Retina (tissue), 1 donor: Measurements from ENCODE around the gene ARHGEF5.
"Not testable (repeated sequence)": the region's sequence is repeated elsewhere in the genome, so short reads cannot be mapped to it uniquely, and the experiment has no call there.

Source experiments
- DNase-seq: peaks from one replicate; pipeline ENCODE4 v3.0.0-alpha.2; 2016

ARHGEF5 gene

DNA sequence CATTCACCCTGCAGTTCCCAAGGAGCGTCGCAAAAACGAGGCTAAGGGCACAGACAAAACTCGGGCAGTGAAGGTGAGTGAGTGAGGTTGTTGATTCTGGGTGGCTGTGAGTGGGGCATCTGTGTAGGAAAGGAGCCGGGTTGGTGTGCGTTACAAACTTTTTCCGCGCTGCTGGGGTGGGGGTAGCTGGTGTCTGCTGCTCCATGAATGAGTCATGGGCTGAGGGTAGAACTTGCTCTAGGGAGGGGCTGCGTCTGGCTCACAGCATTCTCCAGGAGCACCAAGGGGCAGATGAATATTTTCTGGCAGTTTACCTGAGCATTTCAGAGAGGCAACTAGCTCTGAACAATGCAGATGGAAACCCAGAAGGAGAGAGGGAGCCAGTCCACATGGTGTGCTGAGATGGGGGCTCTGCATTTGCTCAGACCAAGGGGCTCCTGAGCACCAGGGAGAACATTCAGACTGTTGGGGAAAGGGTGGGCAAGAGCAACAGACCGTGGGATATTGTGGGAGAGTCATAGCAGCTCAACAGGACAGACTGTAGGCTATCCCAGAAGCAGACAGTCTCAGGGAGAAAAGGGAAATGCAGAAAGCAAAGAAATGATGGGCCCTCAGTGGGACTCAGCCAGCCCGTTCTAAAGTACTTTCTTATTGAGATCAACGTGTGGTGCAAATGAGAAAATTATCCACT, 29.5 kb downstream of the ARHGEF5 start:
- no peak for DNase-seq

DNA sequence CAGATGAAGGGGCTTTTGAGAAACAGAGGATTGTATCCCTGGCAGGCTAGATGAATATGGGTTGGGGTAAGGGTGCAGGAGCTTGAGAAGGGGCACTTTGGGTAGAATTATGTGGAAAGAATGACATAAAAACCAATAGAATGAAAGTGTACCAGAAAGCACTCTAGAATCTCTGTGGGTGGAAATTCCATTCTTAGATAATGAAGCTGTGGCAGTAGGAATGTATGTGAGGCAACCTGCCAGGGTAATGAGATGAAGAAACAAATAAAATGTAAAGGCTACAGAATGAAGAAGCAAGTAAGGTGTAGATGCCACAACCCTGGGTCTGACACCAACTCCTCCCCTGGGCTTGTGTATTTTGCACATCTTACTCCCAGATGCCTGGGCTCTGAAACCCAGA, 31.5 kb downstream of the ARHGEF5 start:
- DNase-seq, result no peak

DNA sequence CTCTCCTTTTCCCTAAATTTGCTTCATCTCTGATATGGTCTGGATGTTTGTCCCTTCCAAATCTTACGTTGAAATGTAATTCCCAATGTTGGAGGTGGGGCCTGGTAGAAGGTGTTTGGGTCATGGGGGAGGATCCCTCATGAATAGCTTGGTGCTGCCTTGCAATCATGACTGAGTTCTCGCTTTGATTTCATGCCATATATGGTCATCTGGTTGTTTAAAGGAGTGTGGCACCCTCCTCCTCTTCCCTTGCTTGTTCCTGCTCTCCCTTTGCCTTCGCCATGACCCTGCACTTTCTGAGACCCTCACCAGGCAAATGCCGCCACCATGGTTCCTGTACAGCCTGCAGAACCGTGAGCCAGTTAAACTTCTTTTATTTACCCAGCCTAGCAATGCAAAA, 33.7 kb downstream of the ARHGEF5 start:
- no peak for DNase-seq

DNA sequence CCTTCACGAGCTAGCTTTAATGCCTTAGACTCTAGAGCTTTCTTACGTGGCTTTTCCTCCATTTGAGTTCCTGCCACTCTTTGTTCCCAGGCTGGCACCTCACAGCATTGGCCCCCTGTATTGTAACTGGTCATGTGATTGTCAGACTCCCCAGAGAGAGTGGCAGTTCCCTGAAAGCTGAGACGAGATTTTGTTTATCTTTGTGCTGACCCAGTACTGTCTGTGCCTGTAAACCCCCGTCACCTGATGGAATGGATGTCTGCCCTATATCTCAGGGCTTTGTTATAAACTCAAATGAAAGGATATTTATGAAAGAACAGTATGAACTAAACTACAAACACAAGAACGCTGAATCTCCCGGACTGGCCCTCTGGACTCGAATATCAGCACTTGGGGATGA, 35.3 kb downstream of the ARHGEF5 start:
- DNase-seq, result peak; percentile 34

DNA sequence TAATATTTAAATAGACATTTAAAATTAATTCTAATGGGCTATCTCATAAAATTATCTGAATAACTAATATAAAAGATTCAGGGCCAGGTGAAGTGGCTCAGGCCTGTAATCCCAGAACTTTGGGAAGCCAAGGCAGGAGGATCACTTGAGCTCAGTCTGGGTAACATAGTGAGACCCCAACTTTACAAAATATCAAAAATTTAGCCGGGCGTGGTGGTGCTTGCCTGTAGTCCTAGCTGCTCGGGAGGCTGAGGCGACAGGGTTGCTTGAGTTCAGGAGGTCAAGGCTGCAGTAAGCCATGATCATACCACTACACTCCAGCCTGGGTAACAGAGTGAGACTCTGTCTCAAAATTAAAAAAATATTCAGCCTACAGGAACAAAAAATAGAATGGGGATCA, 35.8 kb downstream of the ARHGEF5 start:
- peak; percentile 15 for DNase-seq

DNA sequence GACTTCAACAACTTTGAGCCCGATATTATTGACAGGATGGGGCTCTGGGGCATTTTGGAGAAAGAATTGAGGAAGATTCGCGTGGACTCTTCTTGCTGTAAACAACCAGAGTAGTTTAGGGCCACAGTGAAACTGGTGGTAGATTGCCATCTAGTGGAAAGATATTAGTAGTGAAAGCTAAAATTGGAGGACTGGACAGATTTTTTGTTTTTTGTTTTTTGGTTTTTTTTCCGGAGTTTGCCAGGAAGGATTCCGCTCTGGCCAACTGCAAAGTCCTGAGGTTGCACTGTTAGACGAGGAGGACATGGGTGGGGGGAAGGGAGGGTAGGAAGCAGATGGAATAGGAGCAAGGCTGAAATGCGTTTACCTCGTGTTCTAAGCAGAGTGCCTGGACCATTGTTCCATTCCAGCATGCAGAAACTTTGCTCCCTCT, 36.6 kb downstream of the ARHGEF5 start:
- DNase-seq, result peak; percentile 63

DNA sequence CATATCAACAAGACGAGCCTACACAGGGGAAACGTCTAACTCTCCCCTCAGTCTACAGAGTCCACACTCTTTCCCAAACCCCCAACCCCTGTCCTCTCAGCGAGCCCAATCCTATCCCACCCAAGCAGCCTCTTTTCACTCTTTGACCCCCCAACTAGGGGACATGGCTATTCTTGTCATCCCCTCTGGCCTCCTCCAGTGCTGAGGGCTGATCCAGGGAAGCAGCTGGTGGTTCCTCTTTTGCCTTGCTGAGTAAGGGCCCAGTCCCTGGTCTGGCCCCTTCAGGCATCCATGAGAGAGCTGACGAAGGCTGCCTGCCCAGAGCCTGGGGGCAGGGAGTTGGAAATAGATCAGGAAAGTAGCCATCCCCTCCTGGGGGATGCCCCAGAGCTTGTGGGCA, 41.9 kb downstream of the ARHGEF5 start:
- no peak for DNase-seq

DNA sequence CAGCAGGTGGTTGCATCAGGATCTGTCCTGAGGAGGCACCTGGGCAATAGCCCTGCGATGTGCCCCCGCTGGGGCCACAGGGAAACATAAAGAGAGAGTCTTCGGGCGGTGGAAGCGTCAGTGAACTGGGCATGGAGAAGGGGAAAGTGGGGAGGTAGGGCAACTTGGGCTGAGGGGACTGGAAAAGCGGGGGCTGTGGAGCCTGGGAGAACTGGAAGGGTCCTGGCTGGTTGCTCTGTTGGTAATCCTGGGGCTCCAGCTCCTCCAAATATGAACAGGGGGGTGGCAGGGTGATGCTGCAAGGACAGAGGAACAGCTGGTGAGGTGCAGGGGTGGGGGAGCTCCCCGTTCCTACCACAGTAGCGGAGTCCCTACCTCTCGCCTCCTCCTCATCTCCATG, 43.1 kb downstream of the ARHGEF5 start:
- DNase-seq, result no peak

DNA sequence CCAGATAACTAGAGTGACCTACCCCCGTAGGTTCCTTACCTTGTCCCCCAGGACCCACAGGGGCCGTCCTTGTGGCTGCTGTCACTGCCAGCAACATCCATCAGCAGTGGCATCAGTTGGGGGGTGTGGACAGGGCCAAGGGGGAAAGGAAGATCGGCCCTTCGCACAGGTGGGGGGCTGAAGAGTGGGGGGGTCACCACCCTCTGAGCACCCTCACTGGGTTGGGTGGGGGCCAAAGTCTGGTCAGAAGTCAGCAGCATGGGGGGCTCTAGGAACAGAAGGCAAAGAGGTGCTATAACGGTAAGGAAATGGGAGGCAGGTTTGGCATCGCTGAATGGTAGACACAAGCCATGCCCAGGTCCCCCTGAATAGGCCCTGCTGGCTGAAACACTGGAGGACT, 43.7 kb downstream of the ARHGEF5 start:
- no peak for DNase-seq

DNA sequence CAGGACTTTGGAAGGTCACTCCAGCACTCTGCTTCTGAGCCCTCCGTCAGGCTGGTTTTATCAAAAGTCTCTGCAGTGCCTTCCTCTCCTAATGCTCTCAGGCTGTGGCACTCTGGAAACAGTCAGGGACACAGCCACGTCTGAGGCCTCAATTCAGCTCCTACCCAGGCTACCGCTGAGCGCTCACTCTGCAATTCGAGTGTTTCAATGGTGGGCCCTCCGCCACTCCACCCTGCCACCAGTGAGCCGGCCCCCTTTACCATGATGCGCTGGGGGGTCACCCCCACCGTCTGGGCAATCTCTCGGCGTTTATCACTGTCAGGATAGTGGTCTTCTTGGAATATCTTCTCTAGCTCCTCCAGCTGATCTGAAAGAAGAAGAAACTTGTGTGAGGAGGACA, 44.7 kb downstream of the ARHGEF5 start:
- no peak for DNase-seq

DNA sequence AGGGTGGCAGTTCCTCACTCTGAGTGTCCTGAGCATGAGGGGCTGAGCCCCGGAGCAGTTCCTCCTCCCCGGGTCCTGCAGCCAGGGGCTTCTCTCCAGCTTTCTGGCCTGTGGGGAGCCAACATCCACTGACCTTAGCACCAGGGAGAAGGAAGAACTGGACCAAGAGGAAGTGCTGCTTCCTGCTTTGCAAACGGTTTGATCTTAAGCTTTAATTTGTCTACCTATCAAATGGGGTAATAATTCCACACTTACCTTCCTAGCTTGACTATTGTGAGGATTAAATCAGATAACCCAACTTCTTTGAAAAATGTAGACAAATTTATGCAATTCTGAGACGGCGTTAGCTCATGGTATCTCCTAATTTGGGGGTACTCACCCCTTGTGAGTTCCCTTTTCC, 46.3 kb downstream of the ARHGEF5 start:
- DNase-seq, result no peak

DNA sequence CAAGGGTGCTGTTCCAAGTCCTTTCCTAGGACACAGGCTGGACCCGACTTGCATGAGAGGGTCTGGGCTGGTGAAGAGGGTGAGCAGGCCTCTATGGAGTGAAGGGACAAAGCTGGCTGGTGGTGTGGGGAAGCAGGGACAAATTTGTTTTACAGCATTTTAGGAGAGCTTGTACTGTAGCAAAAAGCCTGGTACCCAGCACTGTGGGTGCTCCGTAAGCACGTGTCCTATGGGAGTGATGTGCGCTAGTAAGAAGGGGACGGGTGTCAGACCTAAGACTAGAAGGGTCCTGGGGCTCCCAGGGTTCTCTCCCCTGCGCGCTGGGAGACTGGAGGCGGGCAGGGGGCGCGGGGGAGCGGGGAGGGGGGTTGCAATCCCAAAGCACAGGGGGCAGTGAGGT, 47.9 kb downstream of the ARHGEF5 start:
- DNase-seq, result no peak

DNA sequence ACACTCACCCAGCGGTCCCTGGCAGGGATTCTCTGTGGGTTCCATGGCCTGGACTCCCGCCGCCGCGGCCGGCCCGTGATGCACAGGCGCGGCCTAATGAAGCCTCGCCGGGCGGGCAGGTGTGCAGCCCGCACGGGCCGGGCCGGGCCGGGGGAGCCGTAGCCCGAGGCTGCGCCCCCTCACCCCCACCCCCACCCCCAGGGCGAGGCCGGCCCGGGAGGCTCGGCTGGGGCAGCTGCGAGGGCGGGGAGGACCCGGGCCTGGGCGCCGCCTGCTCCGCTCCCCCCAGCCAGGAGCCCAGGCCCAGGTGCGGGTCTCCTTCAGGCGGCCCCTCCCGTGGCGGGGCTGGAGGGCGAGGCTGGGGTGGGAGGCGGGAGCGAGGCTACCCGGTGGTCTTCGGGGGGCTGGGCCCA, 48.5 kb downstream of the ARHGEF5 start, which contains the start of gene NOBOX:
TSS of gene NOBOX (minus strand) at position 45 of the 413 bp plus-strand sequence.
- no peak for DNase-seq

DNA sequence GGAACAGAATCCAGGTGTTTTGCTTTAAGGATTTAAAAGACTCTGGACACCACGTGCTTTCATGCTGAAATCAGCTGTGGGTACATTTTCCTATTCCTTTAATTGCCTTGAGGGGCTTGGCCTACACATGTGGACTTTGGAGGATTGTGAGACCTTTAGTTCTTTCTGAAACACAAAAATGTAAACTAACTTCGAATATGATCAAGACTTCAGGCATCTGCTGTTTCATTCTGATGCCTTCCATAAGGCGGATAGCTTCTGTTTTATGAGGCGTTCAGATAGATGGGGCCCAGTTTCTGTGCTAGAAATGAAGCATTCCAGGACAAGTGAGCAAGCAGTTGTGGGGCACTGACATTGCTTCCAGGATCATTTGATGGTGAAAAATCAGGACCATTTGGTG, 49.7 kb downstream of the ARHGEF5 start:
- no peak for DNase-seq

DNA sequence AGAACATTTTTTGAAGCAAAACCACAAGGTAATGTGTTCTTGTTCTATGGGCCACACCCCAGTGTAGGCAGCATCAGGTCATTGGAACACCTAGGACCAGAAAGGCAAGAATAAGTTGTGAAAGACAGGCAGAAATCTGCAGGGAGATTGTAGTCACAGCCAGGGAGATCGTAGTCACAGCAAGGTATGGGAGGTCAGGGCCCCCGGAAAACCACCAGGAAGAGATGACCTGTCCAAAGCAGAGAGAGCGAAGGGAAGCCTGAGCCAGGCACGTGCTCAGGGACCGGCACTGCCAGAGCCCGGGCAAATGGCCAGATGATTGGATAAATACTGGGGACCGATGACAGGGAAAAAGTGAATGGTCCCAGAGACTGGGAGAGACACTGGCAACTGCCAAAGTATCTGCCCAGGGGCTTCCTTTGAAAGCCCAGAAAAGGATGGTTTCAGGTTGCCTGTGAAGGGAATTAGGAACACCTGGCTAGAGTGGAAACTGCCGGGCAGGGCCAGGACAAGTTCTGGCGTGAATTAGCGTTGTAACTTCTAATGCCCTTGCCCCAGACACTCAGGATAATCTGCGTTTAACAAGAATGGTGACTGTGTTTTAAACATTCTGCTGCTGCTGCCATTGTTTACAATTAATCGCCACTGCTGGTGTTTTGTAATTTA, 52.2 kb downstream of the ARHGEF5 start:
- no peak for DNase-seq

DNA sequence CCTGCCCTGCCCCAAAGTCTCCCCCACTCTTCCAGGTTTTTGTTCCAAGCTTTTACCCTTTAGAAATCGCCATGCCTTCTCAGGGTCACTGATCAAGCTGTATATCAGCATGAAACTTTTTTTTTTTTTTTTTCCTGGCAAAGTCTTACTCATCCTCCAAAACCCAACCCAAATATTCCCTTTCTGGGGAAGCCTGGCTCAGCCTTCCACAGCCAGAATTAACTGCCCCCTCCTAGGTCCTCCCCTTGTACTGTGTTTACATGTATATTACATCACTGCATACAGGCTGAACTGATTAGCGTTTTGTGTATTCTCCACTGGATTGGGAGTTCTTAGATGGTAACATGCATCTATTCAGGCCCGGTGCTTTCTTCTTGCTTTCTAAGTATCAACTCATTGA, 52.9 kb downstream of the ARHGEF5 start:
- DNase-seq, result no peak

DNA sequence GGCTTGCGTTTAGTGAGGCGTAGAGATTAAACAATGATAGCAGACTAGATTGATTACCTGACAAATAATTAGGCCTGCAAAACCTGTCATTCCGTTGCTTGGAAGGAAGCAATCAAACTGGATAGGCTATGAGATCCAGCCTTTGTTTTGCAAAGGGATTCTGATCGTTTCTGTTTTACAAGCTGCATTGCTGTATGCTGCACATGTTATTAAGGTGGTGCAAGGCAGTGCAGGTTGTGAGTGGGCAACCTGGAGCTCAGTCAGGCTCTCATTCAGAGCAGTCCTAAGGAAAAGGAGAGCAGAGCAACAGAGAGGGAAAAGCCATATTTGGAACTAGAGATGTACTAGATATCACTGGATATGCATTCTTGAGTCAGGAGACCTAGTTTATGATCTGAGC, 55.2 kb downstream of the ARHGEF5 start:
- DNase-seq, result no peak

DNA sequence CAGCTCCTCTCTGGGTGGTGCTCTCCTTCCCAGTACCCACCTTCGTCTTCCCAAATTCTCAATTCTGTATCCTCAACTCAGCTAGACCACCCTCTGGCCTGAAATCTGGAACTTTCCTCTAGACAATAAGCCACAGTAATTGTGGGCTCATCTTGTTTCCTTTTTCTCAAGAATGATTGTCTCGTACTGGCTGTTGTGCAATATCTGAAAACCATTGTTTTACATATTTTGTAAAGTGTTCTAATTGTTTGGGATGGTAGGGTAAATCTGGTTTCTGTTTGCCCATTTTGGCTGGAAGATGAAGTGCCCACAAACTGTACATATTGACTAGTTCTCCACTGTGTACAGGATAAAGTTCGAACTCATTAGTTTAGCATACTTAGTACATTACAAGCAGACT, 59.6 kb downstream of the ARHGEF5 start:
- DNase-seq, result no peak

DNA sequence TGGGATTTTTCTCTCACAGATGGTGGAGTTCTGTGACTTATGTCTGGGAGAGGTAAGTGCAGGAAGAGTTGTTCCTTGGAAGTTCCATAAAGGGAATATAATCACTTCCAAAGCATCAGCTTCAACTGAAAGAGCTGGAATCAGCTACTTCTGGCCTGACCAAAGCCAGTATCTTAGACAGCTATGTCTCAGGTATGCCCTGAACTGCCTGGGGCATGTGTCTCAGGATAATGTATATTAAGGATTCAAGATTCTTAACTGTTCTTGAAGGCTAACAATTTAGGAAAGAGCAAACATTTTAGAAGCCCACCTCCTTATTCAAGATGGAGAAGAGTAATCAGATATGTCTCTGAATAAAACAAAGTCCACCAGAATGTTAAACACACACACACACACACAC, 60.7 kb downstream of the ARHGEF5 start:
- DNase-seq, result no peak

DNA sequence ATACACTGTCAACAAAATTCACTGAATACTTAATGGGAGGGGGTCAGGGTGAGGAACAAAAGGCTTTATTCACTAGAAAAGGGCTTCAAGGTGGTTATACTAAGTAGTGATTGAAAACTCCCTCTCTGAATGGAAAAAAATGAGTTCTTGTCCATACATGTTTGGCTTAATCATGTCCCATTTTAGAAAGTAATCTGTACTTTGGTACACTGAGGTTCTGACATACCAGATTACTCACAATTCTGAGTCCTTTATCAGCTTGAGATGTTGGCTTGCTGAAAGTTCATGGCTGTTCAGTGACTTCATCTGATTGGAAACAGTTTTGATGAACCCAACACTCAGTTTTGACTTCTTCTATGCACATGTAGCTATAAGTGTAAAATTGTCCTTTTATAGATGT, 61.1 kb downstream of the ARHGEF5 start:
- no peak for DNase-seq

DNA sequence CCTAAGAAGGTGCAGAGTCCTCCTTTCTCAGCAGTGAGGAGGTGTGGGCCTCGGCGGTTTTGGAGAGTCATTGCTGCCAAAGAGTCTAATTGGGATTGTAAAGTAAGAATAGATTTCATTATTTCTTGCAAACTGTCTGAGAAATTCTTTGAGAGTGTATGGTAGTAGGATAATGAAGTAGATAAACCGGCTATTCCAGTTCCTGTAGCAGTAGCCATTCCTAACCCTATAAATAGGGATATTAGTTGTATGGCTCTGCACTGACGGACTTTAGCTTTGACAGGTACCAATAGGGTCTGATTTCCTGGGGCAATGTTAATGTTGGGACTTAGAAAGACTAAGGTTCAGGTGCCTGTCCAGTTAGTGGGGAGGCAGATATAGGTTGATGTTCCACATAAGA, 63.7 kb downstream of the ARHGEF5 start:
- not testable (repeated sequence) for DNase-seq

DNA sequence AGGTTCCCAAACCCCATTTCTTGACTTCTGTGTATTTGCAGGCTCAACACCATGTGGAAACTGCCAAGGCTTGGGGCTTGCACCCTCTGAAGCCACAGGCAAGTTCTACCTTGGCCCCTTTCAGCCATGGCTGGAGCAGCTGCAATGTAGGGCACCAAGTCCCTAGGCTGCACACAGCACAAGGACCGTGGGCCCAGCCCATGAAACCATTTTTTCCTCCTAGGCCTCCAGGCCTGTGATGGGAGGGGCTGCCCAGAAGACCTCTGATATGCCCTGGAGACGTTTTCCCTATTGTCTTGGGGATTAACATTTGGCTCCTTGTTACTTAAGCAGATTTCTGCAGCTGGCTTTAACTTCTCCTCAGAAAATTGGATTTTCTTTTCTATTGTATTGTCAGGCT, 72.3 kb downstream of the ARHGEF5 start:
- DNase-seq, result not testable (repeated sequence)

DNA sequence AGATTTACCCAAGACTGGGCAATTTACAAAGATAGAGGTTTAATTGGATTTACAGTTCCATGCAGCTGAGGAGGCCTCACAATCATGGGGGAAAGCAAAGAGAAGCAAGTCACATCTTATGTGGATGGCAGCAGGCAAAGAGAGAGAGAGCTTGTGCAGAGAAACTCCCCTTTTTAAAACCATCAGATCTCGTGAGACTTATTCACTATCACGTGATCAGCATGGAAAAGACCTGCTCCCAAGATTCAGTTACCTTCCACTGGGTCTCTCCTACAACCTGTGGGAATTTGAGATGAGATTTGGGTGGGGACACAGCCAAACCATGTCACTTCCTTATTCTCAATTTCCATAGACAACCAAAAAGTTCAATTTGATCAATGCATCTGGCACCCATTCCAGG, 73.2 kb downstream of the ARHGEF5 start:
- DNase-seq, result no peak
